RWPE1 (cell line): ENCODE measurements around the gene MASP1.
A peak's percentile ranks its signal among the peaks of the same experiment; 100 is the strongest.

Experiments
- CTCF ChIA-PET: fragments of 350-600 bp; sonication (Branson Sonifier 250); formaldehyde crosslinking; extraction: SDS; loops from one replicate; lab custom pipeline; 2021; lab: Yijun Ruan, JAX
- POLR2A ChIA-PET: fragments of 400-600 bp; formaldehyde crosslinking; extraction: SDS; loops from one replicate; lab custom pipeline; 2020; ENCODE audit warnings: antibody characterized with exemption; ENCODE audit not compliant: low non-redundant PET; lab: Yijun Ruan, JAX
- DNase-seq: peaks from one replicate; pipeline ENCODE4 v3.0.0; 2012; ENCODE audit warnings: low spot score
- H3K27ac ChIP-seq: fragments of 450-650 bp; 2 replicates; pipeline ENCODE4 v1.5.1; 2017
- TF ChIP-seq, protein P1 (sequence below): fragments of 450-650 bp; conservative IDR thresholded peaks from 2 replicates; pipeline ENCODE4 v1.5.1; 2017; ENCODE audit warnings: low read depth, mild to moderate bottlenecking

Gene MASP1

DNA sequence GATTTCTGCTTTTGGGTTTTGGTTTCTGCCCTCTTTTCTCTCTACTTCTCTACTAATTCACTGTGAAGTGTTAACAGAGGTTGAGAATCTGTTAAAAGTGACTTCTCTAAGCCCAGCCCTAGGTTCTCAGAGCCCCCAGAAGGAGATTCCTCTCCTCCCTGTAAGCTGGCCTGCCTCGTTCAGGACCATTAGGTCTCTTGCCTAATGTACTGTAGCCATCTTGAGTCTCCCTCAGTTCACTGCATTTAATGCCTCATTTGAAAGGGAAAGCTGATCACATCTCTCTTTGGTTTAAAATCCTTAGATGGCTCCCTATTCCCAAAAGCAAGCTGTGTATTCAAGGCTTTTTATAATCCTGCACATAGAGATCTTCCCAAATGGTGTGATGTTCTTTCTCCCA, 77.9 kb downstream of the MASP1 start:
- ChIA-PET CTCF (no interaction called here), POLR2A (no interaction called here)
- TF ChIP-seq, protein P1, sequence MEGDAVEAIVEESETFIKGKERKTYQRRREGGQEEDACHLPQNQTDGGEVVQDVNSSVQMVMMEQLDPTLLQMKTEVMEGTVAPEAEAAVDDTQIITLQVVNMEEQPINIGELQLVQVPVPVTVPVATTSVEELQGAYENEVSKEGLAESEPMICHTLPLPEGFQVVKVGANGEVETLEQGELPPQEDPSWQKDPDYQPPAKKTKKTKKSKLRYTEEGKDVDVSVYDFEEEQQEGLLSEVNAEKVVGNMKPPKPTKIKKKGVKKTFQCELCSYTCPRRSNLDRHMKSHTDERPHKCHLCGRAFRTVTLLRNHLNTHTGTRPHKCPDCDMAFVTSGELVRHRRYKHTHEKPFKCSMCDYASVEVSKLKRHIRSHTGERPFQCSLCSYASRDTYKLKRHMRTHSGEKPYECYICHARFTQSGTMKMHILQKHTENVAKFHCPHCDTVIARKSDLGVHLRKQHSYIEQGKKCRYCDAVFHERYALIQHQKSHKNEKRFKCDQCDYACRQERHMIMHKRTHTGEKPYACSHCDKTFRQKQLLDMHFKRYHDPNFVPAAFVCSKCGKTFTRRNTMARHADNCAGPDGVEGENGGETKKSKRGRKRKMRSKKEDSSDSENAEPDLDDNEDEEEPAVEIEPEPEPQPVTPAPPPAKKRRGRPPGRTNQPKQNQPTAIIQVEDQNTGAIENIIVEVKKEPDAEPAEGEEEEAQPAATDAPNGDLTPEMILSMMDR = no peak

DNA sequence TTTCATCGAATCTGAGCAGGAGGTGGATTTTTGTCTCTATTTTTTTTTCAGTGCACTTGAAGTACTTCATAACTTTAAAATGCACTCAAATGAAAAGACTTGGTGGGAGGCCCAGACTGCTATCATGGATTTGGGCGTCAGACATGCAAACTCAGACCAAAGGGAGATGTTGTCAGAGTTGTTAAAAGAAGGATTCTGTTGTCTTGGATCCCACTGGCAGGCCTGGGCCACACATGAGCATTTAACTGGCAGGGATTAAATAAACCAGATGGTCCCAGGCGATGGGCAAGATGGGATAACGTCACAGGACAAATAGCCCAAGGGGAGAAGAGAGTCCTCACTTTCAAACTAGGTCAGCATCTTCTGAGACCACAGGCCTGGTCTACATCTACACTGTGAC, 78.8 kb downstream of the MASP1 start:
- ChIA-PET CTCF (interaction anchor here (0.7 kb wide), 2 partner anchors 116 to 158 kb away, joined by 4 to 6 read pairs; no protein-coding TSS in a partner anchor), POLR2A (no interaction called here)
- TF ChIP-seq, protein P1 = no peak
- no peak for DNase-seq
- H3K27ac ChIP-seq = no peak overlapping the region

More for the DNA sequence above, 77.9 kb downstream of the MASP1 start:
- DNase-seq = no peak
- H3K27ac ChIP-seq = no peak overlapping the region

DNA sequence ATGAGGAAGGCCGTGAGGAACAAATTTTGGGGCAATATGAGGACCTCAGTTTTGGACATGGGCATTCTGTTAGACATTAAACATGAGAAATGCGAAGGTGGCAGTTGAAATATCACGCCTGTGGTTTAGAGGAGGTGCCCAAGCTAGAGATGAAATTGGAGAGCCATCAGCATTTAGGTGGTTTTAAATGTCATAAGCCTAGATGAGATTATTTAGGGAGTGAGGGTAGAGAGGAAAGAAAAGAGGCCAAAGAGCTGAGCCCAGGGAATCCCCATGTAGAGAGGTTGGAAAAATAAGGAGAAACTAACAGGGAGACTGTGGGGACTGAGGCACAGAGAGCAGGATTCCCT, 79.4 kb downstream of the MASP1 start:
- TF ChIP-seq, protein P1 = no peak
- no peak for DNase-seq
- ChIA-PET CTCF (interaction anchor here (0.7 kb wide), 2 partner anchors 115 to 158 kb away, joined by 4 to 6 read pairs; no protein-coding TSS in a partner anchor), POLR2A (no interaction called here)
- H3K27ac ChIP-seq = no peak overlapping the region

DNA sequence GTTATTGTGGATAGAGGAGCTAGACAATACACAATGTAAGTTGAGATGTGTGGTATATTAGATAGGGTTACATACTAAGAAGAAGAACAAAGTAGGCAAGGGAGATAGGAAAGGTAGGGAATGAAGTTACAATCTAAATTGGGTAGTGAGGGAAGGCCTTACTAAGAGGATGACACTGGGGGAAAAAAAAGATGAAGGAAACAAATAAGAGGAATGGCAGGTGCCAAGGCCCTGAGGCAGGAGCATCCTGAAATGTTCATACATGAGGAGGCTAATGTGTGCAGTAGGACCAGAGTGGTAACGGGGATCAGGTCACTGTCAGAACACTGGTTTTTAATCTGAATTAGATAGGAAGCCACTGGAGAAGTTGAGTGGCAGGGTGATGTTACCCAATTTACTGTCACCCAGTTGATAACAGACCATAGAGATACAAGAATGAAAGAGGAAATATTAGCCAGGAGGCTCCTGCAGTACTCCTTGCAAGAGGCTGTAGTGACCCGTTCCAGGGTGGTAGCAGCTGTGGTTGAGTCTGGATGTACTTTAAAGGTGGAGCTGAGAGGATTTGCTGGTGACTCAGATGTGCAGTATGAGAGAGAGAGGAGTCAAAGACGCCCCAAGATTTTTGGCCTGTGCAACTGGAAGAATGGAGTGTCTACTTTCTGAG, 79.9 kb downstream of the MASP1 start:
- ChIA-PET POLR2A (no interaction called here), CTCF (interaction anchor here (0.7 kb wide), 1 partner anchor 115 kb away, joined by 4 read pairs; no protein-coding TSS in a partner anchor)
- TF ChIP-seq, protein P1 = no peak
- peak; percentile 41 for DNase-seq
- H3K27ac ChIP-seq = no peak overlapping the region

DNA sequence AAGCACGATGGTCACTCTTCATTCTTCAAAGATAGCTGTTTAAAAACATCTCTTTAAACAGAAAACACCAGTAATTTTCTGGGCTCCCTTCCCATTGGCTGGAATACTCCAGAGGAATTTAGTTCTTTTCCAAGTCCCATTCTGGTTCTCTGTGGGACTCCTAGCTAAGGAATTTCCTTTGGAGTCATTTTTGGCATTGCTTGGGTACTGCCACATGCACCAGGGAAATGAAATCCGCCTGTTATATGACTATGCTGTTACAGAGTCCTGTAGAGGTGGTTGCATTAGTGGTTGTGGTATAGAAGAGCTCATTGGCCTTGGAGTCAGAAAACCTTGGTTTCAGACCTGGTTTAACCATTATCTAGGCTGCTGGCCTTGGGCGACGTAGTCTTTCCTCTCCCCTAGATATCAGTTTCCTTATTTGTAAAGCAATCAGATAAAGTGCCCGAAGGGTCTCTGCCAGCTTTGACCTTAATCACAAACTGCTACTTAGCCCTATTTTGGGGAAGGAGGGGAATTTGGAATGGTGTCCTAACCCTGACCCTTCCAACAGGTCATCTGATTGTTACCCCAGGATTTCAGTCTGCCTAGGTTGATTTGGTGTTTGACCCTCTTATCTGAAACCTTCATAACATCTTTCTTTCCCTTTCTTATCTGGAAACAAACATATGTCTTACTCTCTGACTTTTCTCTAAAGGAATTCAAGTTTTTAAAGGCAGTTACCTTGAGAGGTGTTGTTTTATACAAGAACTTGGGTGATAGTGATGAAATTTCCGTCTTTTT, 80.8 kb downstream of the MASP1 start:
- DNase-seq = no peak
- CTCF ChIA-PET = interaction anchor here (0.6 kb wide), 1 partner anchor 554 kb away, joined by 3 read pairs; no protein-coding TSS in a partner anchor

DNA sequence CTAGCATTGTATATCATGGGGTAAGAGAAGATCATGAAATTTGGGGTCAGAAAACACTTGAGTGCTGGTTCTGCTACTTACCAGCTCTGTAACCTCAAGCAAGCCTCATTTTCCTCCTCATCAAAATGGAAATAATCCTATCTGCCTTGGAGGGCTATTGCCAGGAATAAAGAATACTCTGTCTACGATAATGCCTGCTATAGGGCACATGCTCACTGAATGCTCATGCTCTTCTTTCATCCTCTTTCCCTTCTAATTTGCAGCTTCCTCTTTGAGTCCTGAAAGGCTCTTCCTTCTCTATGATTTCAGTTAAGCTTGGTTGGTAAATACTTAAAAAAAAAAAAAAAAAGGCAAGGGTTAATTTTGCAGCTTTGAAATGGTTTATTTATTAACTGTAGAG, 81.4 kb downstream of the MASP1 start:
- TF ChIP-seq, protein P1 = no peak
- CTCF ChIA-PET = no interaction called here
- DNase-seq = no peak
- no peak overlapping the region for H3K27ac ChIP-seq
- POLR2A ChIA-PET = no interaction called here

More for the DNA sequence above, 80.8 kb downstream of the MASP1 start:
- no peak overlapping the region for H3K27ac ChIP-seq
- TF ChIP-seq, protein P1 = no peak
- POLR2A ChIA-PET = no interaction called here
